ENCODE measurements around the gene ZNF101.

Gene ZNF101

DNA sequence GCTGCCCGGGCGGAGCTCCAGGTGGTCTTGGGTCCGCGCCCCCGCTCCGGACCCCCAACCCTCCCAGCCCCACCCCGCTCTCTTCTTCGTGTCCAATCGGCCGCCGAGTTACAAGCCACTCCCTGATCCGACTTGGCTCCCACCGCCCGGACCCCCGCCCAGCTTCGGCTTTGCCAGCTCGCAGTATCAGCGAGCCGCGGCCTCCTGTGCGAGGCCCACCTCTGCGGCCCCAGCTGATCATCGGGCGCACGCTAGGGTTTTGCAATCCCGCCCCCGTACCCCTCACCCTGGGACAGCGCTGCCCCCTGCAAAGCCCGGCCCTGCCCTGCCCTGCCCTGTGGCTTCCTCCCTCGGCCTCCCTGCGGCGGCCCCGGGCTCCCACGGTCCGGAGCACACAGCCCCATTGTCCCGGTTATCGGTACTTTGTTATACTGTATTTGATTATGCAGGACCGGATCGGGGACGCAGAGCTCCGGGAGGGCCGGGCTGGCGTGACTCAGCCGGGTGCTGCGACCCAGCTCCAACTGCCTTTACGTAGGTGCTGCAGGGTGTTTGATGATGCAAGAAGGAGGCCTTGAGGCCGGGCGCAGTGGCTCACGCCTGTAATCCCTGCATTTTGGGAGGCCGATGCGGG lies 40.0 kb upstream of the ZNF101 start:
- peaks cover 8% of the 10 kb centered on the region for H3K79me2 ChIP-seq (ENCODE audit: control insufficient read depth, insufficient read depth, low read length, poor library complexity)
- peaks cover 7 to 16% of the 10 kb centered on the region in 2 experiments for H3K4me1 ChIP-seq (ENCODE audit: control insufficient read depth in 1 of 2, insufficient read depth in 2 of 2, low read length in 2 of 2)
- peak; percentile 95 to 96 for DNase-seq
- H3K27me3 ChIP-seq (ENCODE audit: insufficient read depth, low read length) = no peaks in the 10 kb centered on the region
- H4K12ac ChIP-seq (ENCODE audit: low read depth, low read length) = peak overlapping the region; percentile 82
- H2AK5ac ChIP-seq (ENCODE audit: low read length) = peak overlapping the region; percentile 38
- H3K23ac ChIP-seq (ENCODE audit: low read length) = no peak overlapping the region
- peaks cover 2% of the 10 kb centered on the region for H3K9me3 ChIP-seq (ENCODE audit: insufficient read depth, low read depth, low read length)
- peak overlapping the region; percentile 72 for H3K4me2 ChIP-seq (ENCODE audit: low read length)
- WGBS (ENCODE audit: extremely low coverage, insufficient coverage, insufficient read length) = no CpG with 5 or more reads among the region's 51 CpGs
- no peak overlapping the region for H2BK12ac ChIP-seq (ENCODE audit: low read length)
- H2BK5ac ChIP-seq (ENCODE audit: low read depth, low read length, poor library complexity) = peak overlapping the region; percentile 82
- H4K91ac ChIP-seq (ENCODE audit: low read depth, low read length) = peak overlapping the region; percentile 87
- peak overlapping the region; percentile 79 for H3K18ac ChIP-seq (ENCODE audit: low read length)
- peak overlapping the region; percentile 76 for H3K14ac ChIP-seq (ENCODE audit: low read length)
- peak overlapping the region; percentile 31 for H3K4ac ChIP-seq (ENCODE audit: low read depth, low read length)
- H3K36me3 ChIP-seq (ENCODE audit: control insufficient read depth in 1 of 2, insufficient read depth in 2 of 2, low read length in 2 of 2) = peaks cover 33 to 55% of the 10 kb centered on the region in 2 experiments
- H3K4me3 ChIP-seq (ENCODE audit: low read depth, low read length) = peak overlapping the region; percentile 87
- peak overlapping the region; percentile 88 for H3K27ac ChIP-seq (ENCODE audit: low read depth, low read length)
- peak overlapping the region; percentile 24 for H3K9ac ChIP-seq (ENCODE audit: low read length)
- H2AFZ ChIP-seq (ENCODE audit: insufficient read depth, low read length, poor library complexity) = peak overlapping the region; percentile 30
- H3K79me1 ChIP-seq (ENCODE audit: low read length) = peaks cover 16% of the 10 kb centered on the region
- H4K8ac ChIP-seq (ENCODE audit: low read depth, low read length) = peak overlapping the region; percentile 84
- H2BK120ac ChIP-seq (ENCODE audit: insufficient read depth, low read length, poor library complexity) = peak overlapping the region; percentile 82

- H2BK12ac ChIP-seq (ENCODE audit: low read length) = no peak overlapping the region
- H2AFZ ChIP-seq (ENCODE audit: insufficient read depth, low read length, poor library complexity) = no peak overlapping the region
- H3K4me2 ChIP-seq (ENCODE audit: low read length) = no peak overlapping the region
- H3K9ac ChIP-seq (ENCODE audit: low read length) = no peak overlapping the region
- no peak for DNase-seq
- no peak overlapping the region for H4K91ac ChIP-seq (ENCODE audit: low read depth, low read length)
- no peak overlapping the region for H4K12ac ChIP-seq (ENCODE audit: low read depth, low read length)
- no peaks in the 10 kb centered on the region for H3K27me3 ChIP-seq (ENCODE audit: insufficient read depth, low read length)
- no peak overlapping the region for H3K4me3 ChIP-seq (ENCODE audit: low read depth, low read length)
- H2AK5ac ChIP-seq (ENCODE audit: low read length) = no peak overlapping the region
- no peak overlapping the region for H3K14ac ChIP-seq (ENCODE audit: low read length)
- no peak overlapping the region for H2BK5ac ChIP-seq (ENCODE audit: low read depth, low read length, poor library complexity)
- no peak overlapping the region for H3K23ac ChIP-seq (ENCODE audit: low read length)
- no peak overlapping the region for H3K18ac ChIP-seq (ENCODE audit: low read length)
- peaks cover 16% of the 10 kb centered on the region for H3K79me1 ChIP-seq (ENCODE audit: low read length)
- WGBS (ENCODE audit: extremely low coverage, insufficient coverage, insufficient read length) = no CpG with 5 or more reads among the region's 11 CpGs
- H3K4ac ChIP-seq (ENCODE audit: low read depth, low read length) = no peak overlapping the region
- H3K4me1 ChIP-seq (ENCODE audit: control insufficient read depth in 1 of 2, insufficient read depth in 2 of 2, low read length in 2 of 2) = peaks cover 7 to 16% of the 10 kb centered on the region in 2 experiments
- H3K27ac ChIP-seq (ENCODE audit: low read depth, low read length) = no peak overlapping the region
- H3K79me2 ChIP-seq (ENCODE audit: control insufficient read depth, insufficient read depth, low read length, poor library complexity) = peaks cover 8% of the 10 kb centered on the region
- no peak overlapping the region for H4K8ac ChIP-seq (ENCODE audit: low read depth, low read length)
- H3K9me3 ChIP-seq (ENCODE audit: insufficient read depth, low read depth, low read length) = peaks cover 2% of the 10 kb centered on the region
- H3K36me3 ChIP-seq (ENCODE audit: control insufficient read depth in 1 of 2, insufficient read depth in 2 of 2, low read length in 2 of 2) = peaks cover 36 to 57% of the 10 kb centered on the region in 2 experiments
- H2BK120ac ChIP-seq (ENCODE audit: insufficient read depth, low read length, poor library complexity) = no peak overlapping the region
These were observed 38.6 kb upstream of the ZNF101 start for GRCh38 chr19:19630062-19630414.

GRCh38 chr19:19630426-19630825 lies 38.2 kb upstream of the ZNF101 start:
- no peak overlapping the region for H2AFZ ChIP-seq (ENCODE audit: insufficient read depth, low read length, poor library complexity)
- no peak overlapping the region for H3K23ac ChIP-seq (ENCODE audit: low read length)
- no CpG with 5 or more reads among the region's 2 CpGs for WGBS (ENCODE audit: extremely low coverage, insufficient coverage, insufficient read length)
- H3K18ac ChIP-seq (ENCODE audit: low read length) = no peak overlapping the region
- no peak overlapping the region for H3K4me3 ChIP-seq (ENCODE audit: low read depth, low read length)
- H3K14ac ChIP-seq (ENCODE audit: low read length) = no peak overlapping the region
- H3K4me2 ChIP-seq (ENCODE audit: low read length) = no peak overlapping the region
- no peak overlapping the region for H2BK12ac ChIP-seq (ENCODE audit: low read length)
- DNase-seq = peak in 1 of 2 donors; percentile 68
- H3K4ac ChIP-seq (ENCODE audit: low read depth, low read length) = no peak overlapping the region
- H2BK5ac ChIP-seq (ENCODE audit: low read depth, low read length, poor library complexity) = no peak overlapping the region
- no peak overlapping the region for H2BK120ac ChIP-seq (ENCODE audit: insufficient read depth, low read length, poor library complexity)
- H3K27me3 ChIP-seq (ENCODE audit: insufficient read depth, low read length) = no peaks in the 10 kb centered on the region
- H4K12ac ChIP-seq (ENCODE audit: low read depth, low read length) = no peak overlapping the region
- H3K9me3 ChIP-seq (ENCODE audit: insufficient read depth, low read depth, low read length) = peaks cover 2% of the 10 kb centered on the region
- peaks cover 8% of the 10 kb centered on the region for H3K79me2 ChIP-seq (ENCODE audit: control insufficient read depth, insufficient read depth, low read length, poor library complexity)
- H3K4me1 ChIP-seq (ENCODE audit: control insufficient read depth in 1 of 2, insufficient read depth in 2 of 2, low read length in 2 of 2) = peaks cover 7 to 16% of the 10 kb centered on the region in 2 experiments
- H2AK5ac ChIP-seq (ENCODE audit: low read length) = no peak overlapping the region
- no peak overlapping the region for H3K27ac ChIP-seq (ENCODE audit: low read depth, low read length)
- H3K36me3 ChIP-seq (ENCODE audit: control insufficient read depth in 1 of 2, insufficient read depth in 2 of 2, low read length in 2 of 2) = peaks cover 40 to 60% of the 10 kb centered on the region in 2 experiments
- peaks cover 16% of the 10 kb centered on the region for H3K79me1 ChIP-seq (ENCODE audit: low read length)
- H3K9ac ChIP-seq (ENCODE audit: low read length) = no peak overlapping the region
- H4K8ac ChIP-seq (ENCODE audit: low read depth, low read length) = no peak overlapping the region
- no peak overlapping the region for H4K91ac ChIP-seq (ENCODE audit: low read depth, low read length)

DNA sequence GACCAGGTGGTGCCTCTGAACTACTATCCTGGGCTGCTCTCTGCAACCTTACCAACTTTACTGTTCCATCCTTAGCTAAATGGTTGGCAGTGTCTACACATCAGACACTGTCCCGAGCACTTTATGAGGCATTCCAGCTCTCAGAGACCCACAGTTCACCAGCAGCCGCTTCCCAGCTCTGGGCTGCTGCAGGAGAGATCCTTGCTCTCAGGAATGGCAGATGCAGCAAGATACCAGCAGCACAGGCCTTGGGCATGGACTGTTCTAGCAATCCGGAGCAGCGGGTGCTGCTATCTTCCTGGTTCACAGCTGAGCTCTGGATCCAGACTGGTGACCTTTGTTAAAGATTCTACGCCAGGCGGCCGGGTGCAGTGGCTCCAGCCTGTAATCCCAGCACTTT lies 37.3 kb upstream of the ZNF101 start:
- H3K14ac ChIP-seq (ENCODE audit: low read length) = no peak overlapping the region
- H2BK120ac ChIP-seq (ENCODE audit: insufficient read depth, low read length, poor library complexity) = no peak overlapping the region
- H3K4ac ChIP-seq (ENCODE audit: low read depth, low read length) = no peak overlapping the region
- H4K8ac ChIP-seq (ENCODE audit: low read depth, low read length) = no peak overlapping the region
- no peak overlapping the region for H2BK12ac ChIP-seq (ENCODE audit: low read length)
- peak; percentile 96 to 97 for DNase-seq
- H2AK5ac ChIP-seq (ENCODE audit: low read length) = no peak overlapping the region
- H3K4me3 ChIP-seq (ENCODE audit: low read depth, low read length) = no peak overlapping the region
- H3K27ac ChIP-seq (ENCODE audit: low read depth, low read length) = no peak overlapping the region
- peaks cover 8% of the 10 kb centered on the region for H3K79me2 ChIP-seq (ENCODE audit: control insufficient read depth, insufficient read depth, low read length, poor library complexity)
- peaks cover 2% of the 10 kb centered on the region for H3K9me3 ChIP-seq (ENCODE audit: insufficient read depth, low read depth, low read length)
- no CpG with 5 or more reads among the region's 7 CpGs for WGBS (ENCODE audit: extremely low coverage, insufficient coverage, insufficient read length)
- H4K91ac ChIP-seq (ENCODE audit: low read depth, low read length) = no peak overlapping the region
- H3K36me3 ChIP-seq (ENCODE audit: control insufficient read depth in 1 of 2, insufficient read depth in 2 of 2, low read length in 2 of 2) = peaks cover 46 to 61% of the 10 kb centered on the region in 2 experiments
- no peak overlapping the region for H3K23ac ChIP-seq (ENCODE audit: low read length)
- no peak overlapping the region for H4K12ac ChIP-seq (ENCODE audit: low read depth, low read length)
- no peak overlapping the region for H2BK5ac ChIP-seq (ENCODE audit: low read depth, low read length, poor library complexity)
- no peak overlapping the region for H3K18ac ChIP-seq (ENCODE audit: low read length)
- no peak overlapping the region for H3K4me2 ChIP-seq (ENCODE audit: low read length)
- H3K79me1 ChIP-seq (ENCODE audit: low read length) = peaks cover 16% of the 10 kb centered on the region
- H2AFZ ChIP-seq (ENCODE audit: insufficient read depth, low read length, poor library complexity) = no peak overlapping the region
- no peak overlapping the region for H3K9ac ChIP-seq (ENCODE audit: low read length)
- H3K4me1 ChIP-seq (ENCODE audit: control insufficient read depth in 1 of 2, insufficient read depth in 2 of 2, low read length in 2 of 2) = peaks cover 7 to 13% of the 10 kb centered on the region in 2 experiments
- H3K27me3 ChIP-seq (ENCODE audit: insufficient read depth, low read length) = no peaks in the 10 kb centered on the region
